ENCODE results near the gene PIP5KL1. TPM values are rescaled to one million over a fixed set of nuclear protein-coding genes. Genes with fewer than 3 reads are reported as not detected.

Gene PIP5KL1
- total and polyA plus RNA-seq, 2 experiments from 2014 or later, result 13.4 to 19.5 TPM

GRCh38 chr9:127946728-127947127 lies 16.2 kb upstream of the PIP5KL1 start:
- DNase-seq (ENCODE audit: low spot score) (no peak), ATAC-seq (no peak)
- H3K27me3 ChIP-seq (ENCODE audit: insufficient read depth), result no peaks in the 10 kb centered on the region
- H3K9me2 ChIP-seq (ENCODE audit: insufficient read depth), result no peaks in the 10 kb centered on the region
- H3K27me3 Mint-ChIP-seq (ENCODE audit: insufficient read depth, low read depth, poor library complexity), result peaks cover 27% of the 10 kb centered on the region
- peaks cover 44% of the 10 kb centered on the region for H3K36me3 Mint-ChIP-seq (ENCODE audit: low read depth)
- H3K4me2 ChIP-seq, result no peak overlapping the region
- TF ChIP-seq NANOG (IDR thresholded peaks at IDR 0.05; ENCODE audit: borderline replicate concordance) (no peak), EZH2 (IDR thresholded peaks at IDR 0.05; ENCODE audit: low read depth, unreplicated experiment) (no peak), CREB1 (CRISPR knock-in tag; IDR thresholded peaks at IDR 0.05; ENCODE audit: low read depth) (no peak), ZNF462 (CRISPR knock-in tag; IDR thresholded peaks at IDR 0.05) (no peak), ETS1 (IDR thresholded peaks at IDR 0.05) (no peak), ZNF114 (CRISPR knock-in tag; IDR thresholded peaks at IDR 0.05) (no peak), POLR2AphosphoS5 (IDR thresholded peaks at IDR 0.05; ENCODE audit: low read depth) (no peak), ZNF331 (CRISPR knock-in tag; IDR thresholded peaks at IDR 0.05; ENCODE audit: low read depth) (no peak), REST (IDR thresholded peaks at IDR 0.05; ENCODE audit: unreplicated experiment) (no peak), STAT1 (IDR thresholded peaks at IDR 0.05; ENCODE audit: unreplicated experiment) (no peak), JUNB (IDR thresholded peaks at IDR 0.05; ENCODE audit: unreplicated experiment) (no peak)
- H3K4me1 ChIP-seq (ENCODE audit: insufficient read depth), result peaks cover 14% of the 10 kb centered on the region
- peaks cover 5% of the 10 kb centered on the region; the same call in 1 of the 2 replicates for H3K79me2 ChIP-seq (replicated peaks; ENCODE audit: insufficient read depth)
- peaks cover 27% of the 10 kb centered on the region for H3K4me1 Mint-ChIP-seq
- H3K27ac Mint-ChIP-seq, result no peak overlapping the region
- H3K27ac ChIP-seq (ENCODE audit: low read depth), result no peak overlapping the region
- H3K4me3 Mint-ChIP-seq, result no peak overlapping the region
- H3K4me3 ChIP-seq, result no peak overlapping the region
- no peaks in the 10 kb centered on the region for H3K9me3 Mint-ChIP-seq
- H3K36me3 ChIP-seq (ENCODE audit: insufficient read depth), result no peaks in the 10 kb centered on the region
- peaks cover 16% of the 10 kb centered on the region for H3F3A ChIP-seq (replicated peaks; ENCODE audit: low read depth)
- no peak overlapping the region for H2AFZ ChIP-seq
- peaks cover under 1% of the 10 kb centered on the region; the same call in 1 of the 2 replicates for H4K20me1 ChIP-seq (replicated peaks; ENCODE audit: insufficient read depth)
